K562 (cell line): ENCODE measurements around the gene B4GALNT3. TPM values are rescaled to one million over a fixed set of nuclear protein-coding genes. Genes with fewer than 3 reads are reported as not detected.

Experiments
- BCOR ChIP-seq: fragments of 450-650 bp; IDR thresholded peaks from 2 replicates; pipeline ENCODE4 v1.6.1; 2016
- BMI1 ChIP-seq: fragments of 150-350 bp; IDR thresholded peaks from 2 replicates; pipeline ENCODE4 v1.6.1; 2014; ENCODE audit warnings: low read length
- CCAR2 ChIP-seq: fragments of 200-400 bp; formaldehyde crosslinking; IDR thresholded peaks from 2 replicates; pipeline ENCODE4 v1.6.1; 2017; ENCODE audit warnings: mild to moderate bottlenecking, low read depth, low read length
- CCNT2 ChIP-seq: IDR thresholded peaks from 2 replicates; pipeline ENCODE4 v1.6.1; 2011; ENCODE audit warnings: borderline replicate concordance, low read depth, mild to moderate bottlenecking, moderate library complexity, mixed read lengths, low read length; ENCODE audit not compliant: insufficient read length; ENCODE audit errors: extremely low read depth
- EZH2 ChIP-seq: IDR thresholded peaks from 2 replicates; pipeline ENCODE4 v1.6.1; 2012; ENCODE audit warnings: low read depth, mild to moderate bottlenecking, inconsistent platforms, low read length, borderline replicate concordance
- MCM7 ChIP-seq, 2 experiments: fragments of 450-650 bp; IDR thresholded peaks; 2 replicates each; pipeline ENCODE4 v1.6.1; 2016 to 2018
- ZNF436 ChIP-seq: fragments of 250-450, 450-650 bp; sonication (Bioruptor Pico); formaldehyde crosslinking; IDR thresholded peaks from 2 replicates; pipeline ENCODE4 v1.7.0; 2020; ENCODE audit warnings: mild to moderate bottlenecking
- ZNF766 ChIP-seq: fragments of 200-800 bp; sonication (Bioruptor generic); conservative IDR thresholded peaks from 2 replicates; pipeline ENCODE4 v1.6.1; 2016; ENCODE audit warnings: missing genetic modification characterization, missing compliant biosample characterization
- ZZZ3 ChIP-seq: fragments of 450-650 bp; IDR thresholded peaks from 2 replicates; pipeline ENCODE4 v1.6.1; 2016; ENCODE audit warnings: antibody characterized with exemption, mild to moderate bottlenecking, moderate library complexity
- polyA plus RNA-seq, 8 experiments: library from polyadenylated mRNA; depleted of rRNA in 4 of 8; stranded (reverse) in 5 of 8; unstranded in 3 of 8; fragments of >200 nt; fragmentation: Nextera tagmentation in 2 of 8; fragmentation: Illumina TruSeq in 1 of 8; extraction: Ambion mirVana in 2 of 8; extraction: Trizol in 1 of 8; gene quantifications; 2 replicates each; pipeline versions ENCODE4 v1.2.1 to v1.2.3, GENCODE V29; 2011 to 2014; ENCODE audit warnings: inconsistent platforms in 1 of 8, missing spikeins in 1 of 8
- total RNA-seq, 7 experiments: library from RNA; depleted of rRNA in 6 of 7; stranded (reverse); fragments of >200 nt in 6 of 7; fragmentation: Illumina TruSeq in 2 of 7; extraction: Trizol in 2 of 7; gene quantifications; 2 replicates each; pipeline versions ENCODE4 v1.2.1 to v1.2.3, GENCODE V29; 2011 to 2021; ENCODE audit warnings: low replicate concordance in 1 of 7
- TF ChIP-seq, protein P1 (sequence below): fragments of 250-450 bp; sonication (Bioruptor Pico); IDR thresholded peaks from 2 replicates; pipeline ENCODE4 v1.8.0; 2021; ENCODE audit warnings: moderate library complexity, mild to moderate bottlenecking, inconsistent platforms
- TF ChIP-seq, protein P2 (sequence below): sonication (generic); formaldehyde crosslinking; IDR thresholded peaks from 2 replicates; pipeline ENCODE4 v1.8.0; 2022; ENCODE audit warnings: mild to moderate bottlenecking, missing genetic modification reagents
- TF ChIP-seq, protein P3 (sequence below): IDR thresholded peaks from 2 replicates; pipeline ENCODE4 v1.6.1; 2014; ENCODE audit warnings: antibody characterized with exemption
- TF ChIP-seq, protein P4 (sequence below): fragments of 450-650 bp; formaldehyde crosslinking; IDR thresholded peaks from 2 replicates; pipeline ENCODE4 v1.4.0; 2022; ENCODE audit warnings: mild to moderate bottlenecking, moderate library complexity

B4GALNT3 gene
- total and polyA plus RNA-seq, 9 of the 15 experiments (the other 6 are each of a cell fraction or from before 2014, with no cell fraction given): 0.04 to 0.36 (median 0.10) TPM; not detected in 6

DNA sequence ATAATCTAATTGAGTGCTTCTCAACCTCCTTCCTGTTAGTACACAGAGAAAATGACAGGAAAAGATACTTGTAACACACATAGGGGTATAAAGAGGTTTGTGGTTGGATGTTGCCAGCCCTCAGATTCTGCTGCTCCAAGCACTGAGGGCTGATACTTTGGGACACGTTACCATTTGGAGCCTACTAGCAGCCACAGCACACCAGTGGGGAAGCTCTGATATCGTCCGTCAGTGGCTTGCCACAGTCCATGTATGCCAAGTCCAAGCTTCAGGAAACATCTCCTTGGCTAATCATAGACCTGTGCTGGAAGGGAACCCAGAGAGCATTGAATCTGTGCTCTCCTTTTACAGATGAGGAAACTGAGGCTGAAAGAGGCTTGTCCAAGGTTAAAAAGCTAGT is 22.3 kb downstream of the B4GALNT3 start (continued):
- TF ChIP-seq BCOR (no peak), ZNF766 (no peak), BMI1 (no peak), MCM7 (IDR thresholded peaks at IDR 0.05) (no peak), CCNT2 (no peak), ZZZ3 (no peak), EZH2 (no peak), CCAR2 (no peak), ZNF436 (no peak)
- TF ChIP-seq, protein P1, sequence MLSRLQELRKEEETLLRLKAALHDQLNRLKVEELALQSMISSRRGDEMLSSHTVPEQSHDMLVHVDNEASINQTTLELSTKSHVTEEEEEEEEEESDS (CRISPR knock-in tag): no peak
- TF ChIP-seq, protein P2, sequence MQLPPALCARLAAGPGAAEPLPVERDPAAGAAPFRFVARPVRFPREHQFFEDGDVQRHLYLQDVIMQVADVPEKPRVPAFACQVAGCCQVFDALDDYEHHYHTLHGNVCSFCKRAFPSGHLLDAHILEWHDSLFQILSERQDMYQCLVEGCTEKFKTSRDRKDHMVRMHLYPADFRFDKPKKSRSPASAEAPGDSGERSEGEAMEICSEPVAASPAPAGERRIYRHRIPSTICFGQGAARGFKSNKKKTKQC (CRISPR knock-in tag): no peak
- TF ChIP-seq, protein P3, sequence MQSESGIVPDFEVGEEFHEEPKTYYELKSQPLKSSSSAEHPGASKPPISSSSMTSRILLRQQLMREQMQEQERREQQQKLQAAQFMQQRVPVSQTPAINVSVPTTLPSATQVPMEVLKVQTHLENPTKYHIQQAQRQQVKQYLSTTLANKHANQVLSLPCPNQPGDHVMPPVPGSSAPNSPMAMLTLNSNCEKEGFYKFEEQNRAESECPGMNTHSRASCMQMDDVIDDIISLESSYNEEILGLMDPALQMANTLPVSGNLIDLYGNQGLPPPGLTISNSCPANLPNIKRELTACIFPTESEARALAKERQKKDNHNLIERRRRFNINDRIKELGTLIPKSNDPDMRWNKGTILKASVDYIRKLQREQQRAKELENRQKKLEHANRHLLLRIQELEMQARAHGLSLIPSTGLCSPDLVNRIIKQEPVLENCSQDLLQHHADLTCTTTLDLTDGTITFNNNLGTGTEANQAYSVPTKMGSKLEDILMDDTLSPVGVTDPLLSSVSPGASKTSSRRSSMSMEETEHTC: no peak
- TF ChIP-seq, protein P4, sequence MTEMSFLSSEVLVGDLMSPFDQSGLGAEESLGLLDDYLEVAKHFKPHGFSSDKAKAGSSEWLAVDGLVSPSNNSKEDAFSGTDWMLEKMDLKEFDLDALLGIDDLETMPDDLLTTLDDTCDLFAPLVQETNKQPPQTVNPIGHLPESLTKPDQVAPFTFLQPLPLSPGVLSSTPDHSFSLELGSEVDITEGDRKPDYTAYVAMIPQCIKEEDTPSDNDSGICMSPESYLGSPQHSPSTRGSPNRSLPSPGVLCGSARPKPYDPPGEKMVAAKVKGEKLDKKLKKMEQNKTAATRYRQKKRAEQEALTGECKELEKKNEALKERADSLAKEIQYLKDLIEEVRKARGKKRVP (CRISPR knock-in tag): no peak
